CD4-positive, alpha-beta T cell treated with Interleukin-4 for 4 hours (primary cell): Measurements from ENCODE around the gene SNX21.
"Not testable (repeated sequence)": the region's sequence is repeated elsewhere in the genome, so short reads cannot be mapped to it uniquely, and the experiment has no call there.

Experiments used
- DNase-seq: peaks from one replicate; pipeline ENCODE4 v3.0.0-alpha.2; 2020

Gene SNX21

GRCh38 chr20:45851501-45851900, 17.9 kb downstream of the SNX21 start:
- DNase-seq: no peak

GRCh38 chr20:45852326-45852725, 18.7 kb downstream of the SNX21 start:
- DNase-seq: no peak

GRCh38 chr20:45853484-45853883, 19.9 kb downstream of the SNX21 start:
- DNase-seq: no peak

GRCh38 chr20:45857114-45857881, 23.7 kb downstream of the SNX21 start, which contains the start of the genes ACOT8 and ZSWIM3:
ACOT8 (minus strand) TSS chr20:45857392; CDS start chr20:45857315, 77 bp downstream.
ZSWIM3 (plus strand) TSS chr20:45857614; CDS start chr20:45857826, 212 bp downstream.
- DNase-seq: peak; percentile 100

- peak; percentile 17 for DNase-seq
Observed at GRCh38 chr20:45857882-45858216, 24.2 kb downstream of the SNX21 start.

- DNase-seq: no peak
Observed at GRCh38 chr20:45859916-45860315, 26.3 kb downstream of the SNX21 start.

GRCh38 chr20:45860560-45861220, 27.1 kb downstream of the SNX21 start:
- DNase-seq: no peak

GRCh38 chr20:45861221-45862075, 27.8 kb downstream of the SNX21 start:
- no peak for DNase-seq

- DNase-seq: no peak
Observed at GRCh38 chr20:45863543-45864470, 30.2 kb downstream of the SNX21 start.

GRCh38 chr20:45866454-45866853, 32.9 kb downstream of the SNX21 start:
- no peak for DNase-seq

- no peak for DNase-seq
Observed at GRCh38 chr20:45867136-45867818, 33.7 kb downstream of the SNX21 start.

GRCh38 chr20:45867819-45868176, 34.2 kb downstream of the SNX21 start:
- no peak for DNase-seq

GRCh38 chr20:45872626-45873025, 39.0 kb downstream of the SNX21 start:
- no peak for DNase-seq

- no peak for DNase-seq
Observed at GRCh38 chr20:45873409-45874103, 40.0 kb downstream of the SNX21 start.

GRCh38 chr20:45874104-45874481, 40.5 kb downstream of the SNX21 start:
- not testable (repeated sequence) for DNase-seq

GRCh38 chr20:45874576-45874975, 41.0 kb downstream of the SNX21 start:
- no peak for DNase-seq

- DNase-seq: no peak
Observed at GRCh38 chr20:45878076-45878761, 44.6 kb downstream of the SNX21 start.

GRCh38 chr20:45880988-45881788, 47.6 kb downstream of the SNX21 start, which contains the start of gene ZSWIM1:
ZSWIM1 (plus strand) TSS chr20:45881227; CDS start chr20:45882593, 1,366 bp downstream.
- DNase-seq: peak; percentile 99

GRCh38 chr20:45882469-45883099, 49.0 kb downstream of the SNX21 start:
- DNase-seq: no peak
